HepG2 (cell line): ENCODE data around the gene TCF25. TPM values are rescaled to one million over a fixed set of nuclear protein-coding genes. Genes with fewer than 3 reads are reported as not detected.

ENCODE experiments used
- CC2D1A ChIP-seq: sonication (generic); formaldehyde crosslinking; IDR thresholded peaks from 2 replicates; pipeline ENCODE4 v1.8.1; 2023; ENCODE audit warnings: mild to moderate bottlenecking, missing genetic modification reagents
- CENPX ChIP-seq: sonication (generic); formaldehyde crosslinking; IDR thresholded peaks from 2 replicates; pipeline ENCODE4 v1.9.0; 2021; ENCODE audit warnings: mild to moderate bottlenecking, missing genetic modification reagents, moderate library complexity
- EHMT2 ChIP-seq: fragments of 200-600 bp; sonication (generic); IDR thresholded peaks from 2 replicates; pipeline ENCODE4 v1.7.0; 2017; ENCODE audit warnings: antibody characterized with exemption, low read depth, low read length, borderline replicate concordance
- ELF4 ChIP-seq: sonication (generic); formaldehyde crosslinking; IDR thresholded peaks from 2 replicates; pipeline ENCODE4 v1.5.0; 2020; ENCODE audit warnings: missing genetic modification reagents, mild to moderate bottlenecking, moderate library complexity, borderline replicate concordance
- HNF4A ChIP-seq: sonication (generic); formaldehyde crosslinking; IDR thresholded peaks from 2 replicates; pipeline ENCODE4 v1.4.0; 2020; ENCODE audit warnings: missing genetic modification reagents
- HNRNPLL ChIP-seq: fragments of 200-400 bp; formaldehyde crosslinking; IDR thresholded peaks from 2 replicates; pipeline ENCODE4 v1.6.1; 2017; ENCODE audit warnings: mild to moderate bottlenecking, low read depth, low read length; ENCODE audit not compliant: poor library complexity, severe bottlenecking
- KDM3A ChIP-seq: IDR thresholded peaks from 2 replicates; pipeline ENCODE4 v1.6.1; 2018; ENCODE audit warnings: low read depth, missing compliant biosample characterization
- KLF16 ChIP-seq, 2 experiments: sonication (generic) in 1 of 2; formaldehyde crosslinking in 1 of 2; IDR thresholded peaks; 2 replicates each; pipeline versions ENCODE4 v1.6.1 to v1.8.0; 2016 to 2023; ENCODE audit warnings: missing genetic modification reagents in 2 of 2, missing compliant biosample characterization in 1 of 2
- NAIF1 ChIP-seq: sonication (generic); formaldehyde crosslinking; IDR thresholded peaks from 2 replicates; pipeline ENCODE4 v1.5.0; 2020; ENCODE audit warnings: mild to moderate bottlenecking, missing genetic modification reagents, borderline replicate concordance
- NFE2L2 ChIP-seq: fragments of 150-350 bp; IDR thresholded peaks from 2 replicates; pipeline ENCODE4 v1.6.1; 2014; ENCODE audit warnings: low read length
- RORA ChIP-seq: sonication (generic); formaldehyde crosslinking; IDR thresholded peaks from 2 replicates; pipeline ENCODE4 v1.5.0; 2020; ENCODE audit warnings: mild to moderate bottlenecking, missing genetic modification reagents, moderate library complexity
- STAG1 ChIP-seq: sonication (generic); formaldehyde crosslinking; IDR thresholded peaks from 2 replicates; pipeline ENCODE4 v1.4.0; 2020; ENCODE audit warnings: missing genetic modification reagents
- ZNF33B ChIP-seq: sonication (generic); formaldehyde crosslinking; IDR thresholded peaks from 2 replicates; pipeline ENCODE4 v1.5.1; 2020; ENCODE audit warnings: mild to moderate bottlenecking, missing genetic modification reagents
- ZNF382 ChIP-seq: sonication (generic); formaldehyde crosslinking; IDR thresholded peaks from 2 replicates; pipeline ENCODE4 v1.5.0; 2020; ENCODE audit warnings: missing genetic modification reagents, mild to moderate bottlenecking, borderline replicate concordance
- ZNF674 ChIP-seq: sonication (generic); formaldehyde crosslinking; IDR thresholded peaks from 2 replicates; pipeline ENCODE4 v1.5.0; 2020; ENCODE audit warnings: low read depth, mild to moderate bottlenecking, missing genetic modification reagents
- ZNF713 ChIP-seq: sonication (generic); formaldehyde crosslinking; IDR thresholded peaks from 2 replicates; pipeline ENCODE4 v1.4.0; 2020; ENCODE audit warnings: mild to moderate bottlenecking, missing genetic modification reagents
- ZSCAN29 ChIP-seq: sonication (generic); formaldehyde crosslinking; conservative IDR thresholded peaks from 2 replicates; pipeline ENCODE4 v1.4.0; 2020; ENCODE audit warnings: mild to moderate bottlenecking, missing genetic modification reagents
- polyA plus RNA-seq, 8 experiments: library from polyadenylated mRNA; depleted of rRNA in 3 of 8; stranded (reverse) in 7 of 8; unstranded in 1 of 8; fragments of >200 nt; fragmentation: Illumina TruSeq in 4 of 8; extraction: Trizol in 4 of 8; gene quantifications; 2 replicates each; pipeline versions ENCODE4 v1.2.1 to v1.2.3, GENCODE V29; 2011 to 2016; ENCODE audit warnings: low read depth in 4 of 8, missing spikeins in 1 of 8, mixed read lengths in 1 of 8; ENCODE audit not compliant: insufficient read depth in 1 of 8
- total RNA-seq, 5 experiments: library from RNA; depleted of rRNA; stranded (reverse); fragments of >200 nt; fragmentation: Illumina TruSeq; extraction: Trizol; gene quantifications; 2 replicates each; pipeline ENCODE4 v1.2.3, GENCODE V29; 2016; ENCODE audit warnings: low read depth in 1 of 5
- TF ChIP-seq, protein P1 (sequence below): sonication (generic); formaldehyde crosslinking; IDR thresholded peaks from 2 replicates; pipeline ENCODE4 v1.4.0; 2020; ENCODE audit warnings: mild to moderate bottlenecking, missing genetic modification reagents
- TF ChIP-seq, protein P2 (sequence below): sonication (generic); formaldehyde crosslinking; IDR thresholded peaks from 2 replicates; pipeline ENCODE4 v1.4.0; 2020; ENCODE audit warnings: low read depth, missing genetic modification reagents
- TF ChIP-seq, protein P3 (sequence below): sonication (generic); formaldehyde crosslinking; IDR thresholded peaks from 2 replicates; pipeline ENCODE4 v1.5.0; 2020; ENCODE audit warnings: missing genetic modification reagents, mild to moderate bottlenecking, borderline replicate concordance
- TF ChIP-seq, protein P4 (sequence below): sonication (generic); formaldehyde crosslinking; IDR thresholded peaks from 2 replicates; pipeline ENCODE4 v1.9.0; 2021; ENCODE audit warnings: missing genetic modification reagents, borderline replicate concordance
- TF ChIP-seq, protein P5 (sequence below): sonication (generic); formaldehyde crosslinking; IDR thresholded peaks from 2 replicates; pipeline ENCODE4 v1.5.0; 2020; ENCODE audit warnings: mild to moderate bottlenecking, missing genetic modification reagents

Gene TCF25
- total and polyA plus RNA-seq, 2 of the 13 experiments (the other 11 are each of a cell fraction or from before 2014, with no cell fraction given) = 138 to 206 TPM

DNA sequence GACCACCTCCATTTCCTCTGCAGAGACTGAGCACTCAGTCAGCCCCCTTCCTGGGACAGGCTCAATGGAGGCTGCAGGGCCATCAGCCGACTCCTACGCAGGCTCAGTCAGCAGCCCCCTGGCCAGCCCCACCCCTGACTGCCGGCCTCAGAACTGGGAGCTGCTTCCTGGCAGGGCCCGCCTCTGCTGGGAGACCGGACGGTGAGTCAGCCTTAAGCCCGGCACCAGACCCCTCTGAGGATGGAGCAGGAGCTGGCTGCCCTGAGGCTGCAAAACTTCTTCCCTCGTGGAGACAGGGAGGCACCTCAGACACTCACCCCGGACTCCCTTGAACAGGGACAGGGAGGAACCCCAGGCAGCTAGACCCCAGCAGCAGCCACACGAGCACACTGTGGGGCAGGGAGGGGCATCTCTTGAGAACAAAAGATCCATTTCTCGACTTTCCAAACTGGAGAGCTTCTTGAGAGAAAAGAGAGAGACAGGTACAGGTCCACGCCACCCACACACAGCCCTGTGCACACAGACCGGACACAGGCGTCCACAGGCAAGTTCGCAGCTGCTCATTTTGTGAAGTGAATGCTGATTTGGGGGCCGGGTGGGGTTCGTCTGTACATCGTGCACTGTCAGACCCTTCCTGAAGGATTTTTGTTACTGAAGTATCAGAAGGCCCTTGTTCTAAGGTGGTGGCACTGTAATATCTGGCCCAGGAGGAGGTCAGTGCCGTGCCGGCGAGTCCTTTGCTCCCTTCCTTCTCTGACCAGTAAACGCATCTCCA lies 48.5 kb downstream of the TCF25 start (continued):
- TF ChIP-seq, protein P1, sequence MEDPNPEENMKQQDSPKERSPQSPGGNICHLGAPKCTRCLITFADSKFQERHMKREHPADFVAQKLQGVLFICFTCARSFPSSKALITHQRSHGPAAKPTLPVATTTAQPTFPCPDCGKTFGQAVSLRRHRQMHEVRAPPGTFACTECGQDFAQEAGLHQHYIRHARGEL (CRISPR knock-in tag) = no peak
- no peak for TF ChIP-seq ZNF382 (CRISPR knock-in tag)
- TF ChIP-seq, protein P2, sequence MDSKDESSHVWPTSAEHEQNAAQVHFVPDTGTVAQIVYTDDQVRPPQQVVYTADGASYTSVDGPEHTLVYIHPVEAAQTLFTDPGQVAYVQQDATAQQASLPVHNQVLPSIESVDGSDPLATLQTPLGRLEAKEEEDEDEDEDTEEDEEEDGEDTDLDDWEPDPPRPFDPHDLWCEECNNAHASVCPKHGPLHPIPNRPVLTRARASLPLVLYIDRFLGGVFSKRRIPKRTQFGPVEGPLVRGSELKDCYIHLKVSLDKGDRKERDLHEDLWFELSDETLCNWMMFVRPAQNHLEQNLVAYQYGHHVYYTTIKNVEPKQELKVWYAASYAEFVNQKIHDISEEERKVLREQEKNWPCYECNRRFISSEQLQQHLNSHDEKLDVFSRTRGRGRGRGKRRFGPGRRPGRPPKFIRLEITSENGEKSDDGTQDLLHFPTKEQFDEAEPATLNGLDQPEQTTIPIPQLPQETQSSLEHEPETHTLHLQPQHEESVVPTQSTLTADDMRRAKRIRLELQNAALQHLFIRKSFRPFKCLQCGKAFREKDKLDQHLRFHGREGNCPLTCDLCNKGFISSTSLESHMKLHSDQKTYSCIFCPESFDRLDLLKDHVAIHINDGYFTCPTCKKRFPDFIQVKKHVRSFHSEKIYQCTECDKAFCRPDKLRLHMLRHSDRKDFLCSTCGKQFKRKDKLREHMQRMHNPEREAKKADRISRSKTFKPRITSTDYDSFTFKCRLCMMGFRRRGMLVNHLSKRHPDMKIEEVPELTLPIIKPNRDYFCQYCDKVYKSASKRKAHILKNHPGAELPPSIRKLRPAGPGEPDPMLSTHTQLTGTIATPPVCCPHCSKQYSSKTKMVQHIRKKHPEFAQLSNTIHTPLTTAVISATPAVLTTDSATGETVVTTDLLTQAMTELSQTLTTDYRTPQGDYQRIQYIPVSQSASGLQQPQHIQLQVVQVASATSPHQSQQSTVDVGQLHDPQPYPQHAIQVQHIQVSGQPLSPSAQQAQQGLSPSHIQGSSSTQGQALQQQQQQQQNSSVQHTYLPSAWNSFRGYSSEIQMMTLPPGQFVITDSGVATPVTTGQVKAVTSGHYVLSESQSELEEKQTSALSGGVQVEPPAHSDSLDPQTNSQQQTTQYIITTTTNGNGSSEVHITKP = peak; percentile 52; the same call in 1 of the 2 replicates
- TF ChIP-seq NAIF1 (CRISPR knock-in tag) = no peak
- TF ChIP-seq CC2D1A (CRISPR knock-in tag) = no peak
- no peak for TF ChIP-seq NFE2L2
- TF ChIP-seq EHMT2 = no peak
- TF ChIP-seq HNRNPLL = no peak
- TF ChIP-seq HNF4A (CRISPR knock-in tag) = no peak
- TF ChIP-seq KLF16 (CRISPR knock-in tag; IDR thresholded peaks at IDR 0.05) = peak in 1 of 2 experiments; percentile 61; a peak in 2 of 4 replicates
- TF ChIP-seq RORA (CRISPR knock-in tag) = no peak
- 0 out of 2 replicates have a peak, but pooled peaks have one; percentile 49 for TF ChIP-seq KDM3A (CRISPR knock-in tag)
- TF ChIP-seq STAG1 = 0 out of 2 replicates have a peak, but pooled peaks have one; percentile 12
- TF ChIP-seq, protein P3, sequence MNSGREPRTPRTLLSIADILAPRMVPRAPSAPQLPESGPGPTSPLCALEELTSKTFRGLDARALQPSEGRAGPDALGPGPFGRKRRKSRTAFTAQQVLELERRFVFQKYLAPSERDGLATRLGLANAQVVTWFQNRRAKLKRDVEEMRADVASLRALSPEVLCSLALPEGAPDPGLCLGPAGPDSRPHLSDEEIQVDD (CRISPR knock-in tag) = no peak
- 0 out of 2 replicates have a peak, but pooled peaks have one; percentile 12 for TF ChIP-seq ELF4 (CRISPR knock-in tag)
- TF ChIP-seq, protein P4, sequence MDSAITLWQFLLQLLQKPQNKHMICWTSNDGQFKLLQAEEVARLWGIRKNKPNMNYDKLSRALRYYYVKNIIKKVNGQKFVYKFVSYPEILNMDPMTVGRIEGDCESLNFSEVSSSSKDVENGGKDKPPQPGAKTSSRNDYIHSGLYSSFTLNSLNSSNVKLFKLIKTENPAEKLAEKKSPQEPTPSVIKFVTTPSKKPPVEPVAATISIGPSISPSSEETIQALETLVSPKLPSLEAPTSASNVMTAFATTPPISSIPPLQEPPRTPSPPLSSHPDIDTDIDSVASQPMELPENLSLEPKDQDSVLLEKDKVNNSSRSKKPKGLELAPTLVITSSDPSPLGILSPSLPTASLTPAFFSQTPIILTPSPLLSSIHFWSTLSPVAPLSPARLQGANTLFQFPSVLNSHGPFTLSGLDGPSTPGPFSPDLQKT (CRISPR knock-in tag) = no peak
- no peak for TF ChIP-seq ZNF674 (CRISPR knock-in tag)
- no peak; the same call in 1 of the 2 replicates for TF ChIP-seq ZNF33B (CRISPR knock-in tag)
- TF ChIP-seq, protein P5, sequence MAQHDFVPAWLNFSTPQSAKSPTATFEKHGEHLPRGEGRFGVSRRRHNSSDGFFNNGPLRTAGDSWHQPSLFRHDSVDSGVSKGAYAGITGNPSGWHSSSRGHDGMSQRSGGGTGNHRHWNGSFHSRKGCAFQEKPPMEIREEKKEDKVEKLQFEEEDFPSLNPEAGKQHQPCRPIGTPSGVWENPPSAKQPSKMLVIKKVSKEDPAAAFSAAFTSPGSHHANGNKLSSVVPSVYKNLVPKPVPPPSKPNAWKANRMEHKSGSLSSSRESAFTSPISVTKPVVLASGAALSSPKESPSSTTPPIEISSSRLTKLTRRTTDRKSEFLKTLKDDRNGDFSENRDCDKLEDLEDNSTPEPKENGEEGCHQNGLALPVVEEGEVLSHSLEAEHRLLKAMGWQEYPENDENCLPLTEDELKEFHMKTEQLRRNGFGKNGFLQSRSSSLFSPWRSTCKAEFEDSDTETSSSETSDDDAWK = no peak
- no peak for TF ChIP-seq CENPX (CRISPR knock-in tag)
- TF ChIP-seq ZNF713 (CRISPR knock-in tag) = peak; percentile 88
- TF ChIP-seq ZSCAN29 (CRISPR knock-in tag) = no peak
